Measurements from ENCODE around the gene HECW1. TPM values are rescaled to one million over a fixed set of nuclear protein-coding genes. Genes with fewer than 3 reads are reported as not detected.

Gene HECW1
- total RNA-seq, 1 donor: 2.9 TPM

GRCh38 chr7:43491123-43491522, 378.7 kb downstream of the HECW1 start:
- peaks cover 16% of the 10 kb centered on the region for H3K4me1 ChIP-seq (ENCODE audit: insufficient read depth, low read length)
- no peaks in the 10 kb centered on the region for H3K9me3 ChIP-seq (ENCODE audit: low read depth, low read length)
- H4K20me1 ChIP-seq (ENCODE audit: insufficient read depth, low read length): no peaks in the 10 kb centered on the region
- H3K4me3 ChIP-seq (ENCODE audit: insufficient read depth, low read length): no peak overlapping the region
- H2AFZ ChIP-seq (ENCODE audit: low read length): no peak overlapping the region
- no peaks in the 10 kb centered on the region for H3K36me3 ChIP-seq (ENCODE audit: insufficient read depth, low read length)
- no peak for DNase-seq (ENCODE audit: insufficient read length, low spot score, missing footprints)
- H3K27ac ChIP-seq (ENCODE audit: low read depth, low read length): no peak overlapping the region
- peaks cover 43% of the 10 kb centered on the region for H3K27me3 ChIP-seq (ENCODE audit: insufficient read depth, low read length)
- H3K79me2 ChIP-seq (ENCODE audit: insufficient read depth, low read length): no peaks in the 10 kb centered on the region
- H3K4me2 ChIP-seq (ENCODE audit: insufficient read depth, low read length): no peak overlapping the region
- TF ChIP-seq, protein P1, sequence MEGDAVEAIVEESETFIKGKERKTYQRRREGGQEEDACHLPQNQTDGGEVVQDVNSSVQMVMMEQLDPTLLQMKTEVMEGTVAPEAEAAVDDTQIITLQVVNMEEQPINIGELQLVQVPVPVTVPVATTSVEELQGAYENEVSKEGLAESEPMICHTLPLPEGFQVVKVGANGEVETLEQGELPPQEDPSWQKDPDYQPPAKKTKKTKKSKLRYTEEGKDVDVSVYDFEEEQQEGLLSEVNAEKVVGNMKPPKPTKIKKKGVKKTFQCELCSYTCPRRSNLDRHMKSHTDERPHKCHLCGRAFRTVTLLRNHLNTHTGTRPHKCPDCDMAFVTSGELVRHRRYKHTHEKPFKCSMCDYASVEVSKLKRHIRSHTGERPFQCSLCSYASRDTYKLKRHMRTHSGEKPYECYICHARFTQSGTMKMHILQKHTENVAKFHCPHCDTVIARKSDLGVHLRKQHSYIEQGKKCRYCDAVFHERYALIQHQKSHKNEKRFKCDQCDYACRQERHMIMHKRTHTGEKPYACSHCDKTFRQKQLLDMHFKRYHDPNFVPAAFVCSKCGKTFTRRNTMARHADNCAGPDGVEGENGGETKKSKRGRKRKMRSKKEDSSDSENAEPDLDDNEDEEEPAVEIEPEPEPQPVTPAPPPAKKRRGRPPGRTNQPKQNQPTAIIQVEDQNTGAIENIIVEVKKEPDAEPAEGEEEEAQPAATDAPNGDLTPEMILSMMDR (IDR thresholded peaks at IDR 0.05; ENCODE audit: extremely low read depth, low read depth, low read length): no peak

- TF ChIP-seq, protein P1 (IDR thresholded peaks at IDR 0.05; ENCODE audit: extremely low read depth, low read depth, low read length): no peak
- Histone ChIP-seq H3K79me2 (ENCODE audit: insufficient read depth, low read length) (no peaks in the 10 kb centered on the region), H4K20me1 (ENCODE audit: insufficient read depth, low read length) (no peaks in the 10 kb centered on the region), H3K9me3 (ENCODE audit: low read depth, low read length) (no peaks in the 10 kb centered on the region), H3K36me3 (ENCODE audit: insufficient read depth, low read length) (no peaks in the 10 kb centered on the region), H3K27ac (ENCODE audit: low read depth, low read length) (no peak overlapping the region), H2AFZ (ENCODE audit: low read length) (no peak overlapping the region), H3K4me1 (ENCODE audit: insufficient read depth, low read length) (peaks cover 16% of the 10 kb centered on the region), H3K4me3 (ENCODE audit: insufficient read depth, low read length) (no peak overlapping the region), H3K27me3 (ENCODE audit: insufficient read depth, low read length) (peaks cover 50% of the 10 kb centered on the region), H3K4me2 (ENCODE audit: insufficient read depth, low read length) (no peak overlapping the region)
- DNase-seq (ENCODE audit: insufficient read length, low spot score, missing footprints): peak; percentile 75
Measured at GRCh38 chr7:43491984-43492383, 379.5 kb downstream of the HECW1 start.

DNA sequence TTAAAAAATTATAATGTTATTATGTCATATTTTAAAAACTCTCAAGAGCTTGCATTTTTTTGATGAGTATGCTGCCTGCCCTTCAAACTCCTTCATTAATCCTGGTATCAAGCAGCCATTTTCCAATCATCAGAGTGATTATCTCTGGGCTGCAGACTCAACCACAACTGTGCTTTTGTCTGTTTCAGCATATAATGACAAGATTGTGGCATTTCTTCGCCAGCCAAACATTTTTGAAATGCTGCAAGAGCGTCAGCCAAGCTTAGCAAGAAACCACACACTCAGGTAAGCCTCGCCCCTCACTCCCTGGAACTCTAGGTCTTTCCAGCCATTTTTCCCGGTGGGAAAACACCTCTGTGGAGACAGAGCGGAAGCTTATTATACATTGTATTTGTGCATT, 380.4 kb downstream of the HECW1 start:
- H4K20me1 ChIP-seq (ENCODE audit: insufficient read depth, low read length): no peaks in the 10 kb centered on the region
- H2AFZ ChIP-seq (ENCODE audit: low read length): no peak overlapping the region
- no peak overlapping the region for H3K27ac ChIP-seq (ENCODE audit: low read depth, low read length)
- DNase-seq (ENCODE audit: insufficient read length, low spot score, missing footprints): no peak
- no peak overlapping the region for H3K4me3 ChIP-seq (ENCODE audit: insufficient read depth, low read length)
- peaks cover 59% of the 10 kb centered on the region for H3K27me3 ChIP-seq (ENCODE audit: insufficient read depth, low read length)
- no peak overlapping the region for H3K4me2 ChIP-seq (ENCODE audit: insufficient read depth, low read length)
- H3K9me3 ChIP-seq (ENCODE audit: low read depth, low read length): no peaks in the 10 kb centered on the region
- H3K36me3 ChIP-seq (ENCODE audit: insufficient read depth, low read length): no peaks in the 10 kb centered on the region
- H3K4me1 ChIP-seq (ENCODE audit: insufficient read depth, low read length): peaks cover 16% of the 10 kb centered on the region
- TF ChIP-seq, protein P1 (IDR thresholded peaks at IDR 0.05; ENCODE audit: extremely low read depth, low read depth, low read length): no peak
- no peaks in the 10 kb centered on the region for H3K79me2 ChIP-seq (ENCODE audit: insufficient read depth, low read length)

GRCh38 chr7:43495572-43495971, 383.1 kb downstream of the HECW1 start:
- Histone ChIP-seq H3K4me3 (ENCODE audit: insufficient read depth, low read length) (no peak overlapping the region), H3K27ac (ENCODE audit: low read depth, low read length) (no peak overlapping the region), H3K36me3 (ENCODE audit: insufficient read depth, low read length) (no peaks in the 10 kb centered on the region), H3K9me3 (ENCODE audit: low read depth, low read length) (no peaks in the 10 kb centered on the region), H3K27me3 (ENCODE audit: insufficient read depth, low read length) (peaks cover 79% of the 10 kb centered on the region), H3K4me1 (ENCODE audit: insufficient read depth, low read length) (peaks cover 11% of the 10 kb centered on the region), H3K4me2 (ENCODE audit: insufficient read depth, low read length) (no peak overlapping the region), H4K20me1 (ENCODE audit: insufficient read depth, low read length) (no peaks in the 10 kb centered on the region), H2AFZ (ENCODE audit: low read length) (no peak overlapping the region), H3K79me2 (ENCODE audit: insufficient read depth, low read length) (no peaks in the 10 kb centered on the region)
- no peak for DNase-seq (ENCODE audit: insufficient read length, low spot score, missing footprints)
- TF ChIP-seq, protein P1 (IDR thresholded peaks at IDR 0.05; ENCODE audit: extremely low read depth, low read depth, low read length): no peak
